Measurements from ENCODE around the gene MAST4. TPM values are rescaled to one million over a fixed set of nuclear protein-coding genes. Genes with fewer than 3 reads are reported as not detected.

Gene MAST4
- total RNA-seq, 4 donors from 2014 or later: 8.2 to 203 (median 35.5) TPM

- Histone ChIP-seq H3K27ac (no peak overlapping the region), H3K4me1 (no peaks in the 10 kb centered on the region)
- intact Hi-C loops (cut with DNase I; ENCODE audit: low total_unique reads): no loop called here
Observed at GRCh38 chr5:67050635-67051034, 454.4 kb downstream of the MAST4 start.

GRCh38 chr5:67051164-67051563 is 455.0 kb downstream of the MAST4 start:
- no peaks in the 10 kb centered on the region for H3K27me3 ChIP-seq
- no peak for DNase-seq
- H3K36me3 ChIP-seq: no peaks in the 10 kb centered on the region
- H3K4me1 ChIP-seq: no peaks in the 10 kb centered on the region
- no peak overlapping the region for H3K27ac ChIP-seq
- no peak overlapping the region for H3K4me3 ChIP-seq
- no peak for TF ChIP-seq POLR2A (IDR thresholded peaks at IDR 0.05)
- H3K9me3 ChIP-seq: no peaks in the 10 kb centered on the region
- intact Hi-C loops (cut with DNase I; ENCODE audit: low total_unique reads): no loop called here

More at GRCh38 chr5:67050635-67051034, 454.4 kb downstream of the MAST4 start:
- TF ChIP-seq CTCF (IDR thresholded peaks at IDR 0.05) (no peak), POLR2A (IDR thresholded peaks at IDR 0.05) (no peak)
- H3K9me3 ChIP-seq: no peaks in the 10 kb centered on the region
- no peaks in the 10 kb centered on the region for H3K36me3 ChIP-seq
- H3K4me3 ChIP-seq: no peak overlapping the region
- no peak for DNase-seq
- no peaks in the 10 kb centered on the region for H3K27me3 ChIP-seq

- Histone ChIP-seq H3K4me1 (no peaks in the 10 kb centered on the region), H3K27ac (no peak overlapping the region), H3K4me3 (no peak overlapping the region), H3K27me3 (no peaks in the 10 kb centered on the region), H3K36me3 (no peaks in the 10 kb centered on the region), H3K9me3 (no peaks in the 10 kb centered on the region)
- DNase-seq: no peak
- TF ChIP-seq CTCF (IDR thresholded peaks at IDR 0.05) (no peak), POLR2A (IDR thresholded peaks at IDR 0.05) (no peak)
- intact Hi-C loops (cut with DNase I; ENCODE audit: low total_unique reads): no loop called here
Observed at GRCh38 chr5:67052034-67052433, 455.8 kb downstream of the MAST4 start.

- H3K27me3 ChIP-seq: no peaks in the 10 kb centered on the region
- H3K4me1 ChIP-seq: no peaks in the 10 kb centered on the region
- intact Hi-C loops (cut with DNase I; ENCODE audit: low total_unique reads): no loop called here
- no peaks in the 10 kb centered on the region for H3K9me3 ChIP-seq
- no peak for TF ChIP-seq POLR2A (IDR thresholded peaks at IDR 0.05)
- TF ChIP-seq CTCF (IDR thresholded peaks at IDR 0.05): no peak
- no peak overlapping the region for H3K4me3 ChIP-seq
- DNase-seq: no peak
- H3K36me3 ChIP-seq: no peaks in the 10 kb centered on the region
- H3K27ac ChIP-seq: no peak overlapping the region
Observed at GRCh38 chr5:67053229-67053628, 457.0 kb downstream of the MAST4 start.

GRCh38 chr5:67058998-67059743 is 463.0 kb downstream of the MAST4 start:
- Histone ChIP-seq H3K4me3 (no peak overlapping the region), H3K27me3 (no peaks in the 10 kb centered on the region), H3K27ac (no peak overlapping the region), H3K36me3 (no peaks in the 10 kb centered on the region), H3K4me1 (no peaks in the 10 kb centered on the region), H3K9me3 (no peaks in the 10 kb centered on the region)
- TF ChIP-seq POLR2A (IDR thresholded peaks at IDR 0.05) (no peak), CTCF (IDR thresholded peaks at IDR 0.05) (no peak)
- intact Hi-C loops (cut with DNase I; ENCODE audit: low total_unique reads): no loop called here
- DNase-seq: no peak

All from uterus (tissue), 4 donors.